OCI-LY7 (cell line): Measurements from ENCODE around the gene GPR37.

Experiments
- CTCF ChIP-seq: fragments of 200-600 bp; sonication (generic); conservative IDR thresholded peaks from 2 replicates; pipeline ENCODE4 v1.5.1; 2014; ENCODE audit warnings: mild to moderate bottlenecking, antibody characterized with exemption, low read length, moderate library complexity, mixed read lengths
- EZH2phosphoT487 ChIP-seq: fragments of 200-600 bp; sonication (generic); IDR thresholded peaks from 2 replicates; pipeline ENCODE4 v1.6.1; 2018; ENCODE audit warnings: low read depth, borderline replicate concordance, mild to moderate bottlenecking, mixed run types, antibody characterized with exemption, low read length, moderate library complexity, mixed read lengths

DNA sequence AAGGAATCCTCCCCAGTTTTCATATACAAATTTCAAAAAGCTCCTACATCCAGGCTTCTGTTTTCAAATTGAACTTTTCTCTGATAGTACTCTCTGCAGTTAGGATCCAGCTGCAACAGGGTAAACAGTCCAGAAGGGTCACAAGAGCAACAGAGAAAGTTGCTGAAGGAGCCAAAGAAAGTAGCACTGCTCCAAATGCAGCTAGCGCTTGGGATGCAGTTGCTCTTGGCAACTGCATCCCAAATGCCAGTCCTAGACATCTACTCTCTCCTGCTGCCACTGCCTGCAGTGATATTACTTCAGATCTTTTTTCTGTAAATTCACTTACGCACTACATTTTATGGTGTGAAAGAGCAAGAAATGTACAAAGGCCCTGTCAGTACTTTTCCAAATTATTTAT is 14.6 kb downstream of the GPR37 start:
- no peak for TF ChIP-seq CTCF
- no peak for TF ChIP-seq EZH2phosphoT487
